ENCODE measurements around the gene LINGO3.

Gene LINGO3

GRCh38 chr19:2342656-2343288 is 34.8 kb upstream of the LINGO3 start:
- no peak for ATAC-seq (ENCODE audit: low read depth)
- Histone ChIP-seq H3K9me3 (ENCODE audit: severe bottlenecking) (no peaks in the 10 kb centered on the region), H3K4me3 (ENCODE audit: severe bottlenecking) (no peak overlapping the region), H3K36me3 (ENCODE audit: low read depth) (0 out of 2 replicates have a peak, but pooled peaks cover 3% of the 10 kb centered on the region), H3K27me3 (ENCODE audit: insufficient read depth, poor library complexity, severe bottlenecking) (no peaks in the 10 kb centered on the region), H3K27ac (ENCODE audit: poor library complexity, severe bottlenecking) (no peak overlapping the region), H3K4me1 (ENCODE audit: insufficient read depth, poor library complexity, severe bottlenecking) (no peaks in the 10 kb centered on the region)
- DNase-seq (ENCODE audit: low spot score): no peak
- TF ChIP-seq, protein P1, sequence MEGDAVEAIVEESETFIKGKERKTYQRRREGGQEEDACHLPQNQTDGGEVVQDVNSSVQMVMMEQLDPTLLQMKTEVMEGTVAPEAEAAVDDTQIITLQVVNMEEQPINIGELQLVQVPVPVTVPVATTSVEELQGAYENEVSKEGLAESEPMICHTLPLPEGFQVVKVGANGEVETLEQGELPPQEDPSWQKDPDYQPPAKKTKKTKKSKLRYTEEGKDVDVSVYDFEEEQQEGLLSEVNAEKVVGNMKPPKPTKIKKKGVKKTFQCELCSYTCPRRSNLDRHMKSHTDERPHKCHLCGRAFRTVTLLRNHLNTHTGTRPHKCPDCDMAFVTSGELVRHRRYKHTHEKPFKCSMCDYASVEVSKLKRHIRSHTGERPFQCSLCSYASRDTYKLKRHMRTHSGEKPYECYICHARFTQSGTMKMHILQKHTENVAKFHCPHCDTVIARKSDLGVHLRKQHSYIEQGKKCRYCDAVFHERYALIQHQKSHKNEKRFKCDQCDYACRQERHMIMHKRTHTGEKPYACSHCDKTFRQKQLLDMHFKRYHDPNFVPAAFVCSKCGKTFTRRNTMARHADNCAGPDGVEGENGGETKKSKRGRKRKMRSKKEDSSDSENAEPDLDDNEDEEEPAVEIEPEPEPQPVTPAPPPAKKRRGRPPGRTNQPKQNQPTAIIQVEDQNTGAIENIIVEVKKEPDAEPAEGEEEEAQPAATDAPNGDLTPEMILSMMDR (IDR thresholded peaks at IDR 0.05; ENCODE audit: poor library complexity, severe bottlenecking): no peak

DNA sequence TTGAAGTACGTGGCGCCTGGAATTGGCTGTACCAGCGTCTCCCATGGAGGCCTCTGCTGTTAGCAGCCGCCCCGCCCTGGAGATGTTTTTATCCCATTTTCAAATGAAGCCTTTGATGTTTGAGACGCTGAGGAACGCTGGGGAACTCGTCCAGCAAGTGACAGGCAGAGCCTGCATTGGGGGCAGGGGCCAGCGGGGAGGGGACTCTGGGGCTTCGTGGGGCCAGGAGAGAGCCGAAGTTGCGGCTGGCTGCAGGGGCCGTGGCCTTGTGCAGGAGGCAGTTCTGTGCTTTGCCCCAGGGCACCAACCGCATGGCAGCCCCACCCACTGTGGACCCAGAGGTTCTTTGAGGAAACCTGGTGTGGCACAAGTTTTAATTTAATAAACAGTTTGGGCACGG is 34.0 kb upstream of the LINGO3 start:
- Histone ChIP-seq H3K36me3 (ENCODE audit: low read depth) (0 out of 2 replicates have a peak, but pooled peaks cover 3% of the 10 kb centered on the region), H3K27me3 (ENCODE audit: insufficient read depth, poor library complexity, severe bottlenecking) (no peaks in the 10 kb centered on the region), H3K4me3 (ENCODE audit: severe bottlenecking) (no peak overlapping the region), H3K4me1 (ENCODE audit: insufficient read depth, poor library complexity, severe bottlenecking) (no peaks in the 10 kb centered on the region), H3K27ac (ENCODE audit: poor library complexity, severe bottlenecking) (no peak overlapping the region), H3K9me3 (ENCODE audit: severe bottlenecking) (no peaks in the 10 kb centered on the region)
- no peak for ATAC-seq (ENCODE audit: low read depth)
- DNase-seq (ENCODE audit: low spot score): no peak
- TF ChIP-seq, protein P1 (IDR thresholded peaks at IDR 0.05; ENCODE audit: poor library complexity, severe bottlenecking): no peak

GRCh38 chr19:2341244-2341751 is 33.3 kb upstream of the LINGO3 start:
- Histone ChIP-seq H3K9me3 (ENCODE audit: severe bottlenecking) (no peaks in the 10 kb centered on the region), H3K4me1 (ENCODE audit: insufficient read depth, poor library complexity, severe bottlenecking) (no peaks in the 10 kb centered on the region), H3K27me3 (ENCODE audit: insufficient read depth, poor library complexity, severe bottlenecking) (no peaks in the 10 kb centered on the region), H3K36me3 (ENCODE audit: low read depth) (0 out of 2 replicates have a peak, but pooled peaks cover 3% of the 10 kb centered on the region), H3K27ac (ENCODE audit: poor library complexity, severe bottlenecking) (no peak overlapping the region), H3K4me3 (ENCODE audit: severe bottlenecking) (no peak overlapping the region)
- TF ChIP-seq, protein P1 (IDR thresholded peaks at IDR 0.05; ENCODE audit: poor library complexity, severe bottlenecking): no peak
- no peak for ATAC-seq (ENCODE audit: low read depth)
- DNase-seq (ENCODE audit: low spot score): no peak

DNA sequence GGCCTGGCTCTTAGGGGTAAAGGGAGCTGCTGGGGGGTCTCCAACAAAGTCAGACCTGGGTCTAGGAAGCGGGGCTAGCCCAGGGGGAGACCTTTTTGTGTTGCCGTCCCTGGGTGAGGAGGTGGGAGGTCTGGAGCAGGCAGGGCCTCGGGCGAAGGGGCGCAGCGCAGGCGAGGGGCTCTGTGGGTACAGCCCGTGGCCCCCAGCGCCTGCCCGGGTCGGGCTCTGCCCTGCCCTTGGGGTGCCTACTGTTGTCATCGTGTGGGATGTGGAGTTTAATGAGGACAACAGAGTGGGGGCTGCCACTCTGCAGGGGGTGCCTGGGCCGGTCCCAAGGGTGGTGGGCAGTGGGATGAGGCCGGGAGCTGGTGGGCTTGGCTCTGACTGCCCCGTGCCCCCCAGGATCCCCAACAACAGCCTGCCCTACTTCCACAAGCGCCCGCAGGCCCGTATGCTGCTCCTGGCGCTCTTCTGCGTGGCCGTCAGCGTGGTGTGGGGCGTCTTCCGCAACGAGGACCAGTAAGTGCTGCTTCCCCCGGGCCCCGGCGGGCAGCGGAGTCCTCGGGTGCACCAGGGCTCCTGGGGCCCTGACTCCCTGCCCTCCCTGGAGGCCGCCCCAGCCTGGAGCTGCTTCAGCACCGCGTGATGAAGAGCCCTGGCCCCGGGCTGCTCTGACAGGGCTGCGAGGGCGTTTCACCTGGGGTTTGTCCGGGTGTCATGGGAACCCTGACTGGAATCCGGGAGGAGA is 32.7 kb upstream of the LINGO3 start:
- DNase-seq (ENCODE audit: low spot score) (no peak), ATAC-seq (ENCODE audit: low read depth) (no peak)

More for the DNA sequence above, 32.7 kb upstream of the LINGO3 start:
- Histone ChIP-seq H3K36me3 (ENCODE audit: low read depth) (0 out of 2 replicates have a peak, but pooled peaks cover 3% of the 10 kb centered on the region), H3K9me3 (ENCODE audit: severe bottlenecking) (no peaks in the 10 kb centered on the region), H3K4me1 (ENCODE audit: insufficient read depth, poor library complexity, severe bottlenecking) (no peaks in the 10 kb centered on the region), H3K27ac (ENCODE audit: poor library complexity, severe bottlenecking) (no peak overlapping the region), H3K27me3 (ENCODE audit: insufficient read depth, poor library complexity, severe bottlenecking) (no peaks in the 10 kb centered on the region), H3K4me3 (ENCODE audit: severe bottlenecking) (no peak overlapping the region)
- TF ChIP-seq, protein P1 (IDR thresholded peaks at IDR 0.05; ENCODE audit: poor library complexity, severe bottlenecking): no peak
